ENCODE data around the gene WDR64.

WDR64 gene

GRCh38 chr1:241770115-241770514 lies 118.0 kb downstream of the WDR64 start:
- TF ChIP-seq, protein P1, sequence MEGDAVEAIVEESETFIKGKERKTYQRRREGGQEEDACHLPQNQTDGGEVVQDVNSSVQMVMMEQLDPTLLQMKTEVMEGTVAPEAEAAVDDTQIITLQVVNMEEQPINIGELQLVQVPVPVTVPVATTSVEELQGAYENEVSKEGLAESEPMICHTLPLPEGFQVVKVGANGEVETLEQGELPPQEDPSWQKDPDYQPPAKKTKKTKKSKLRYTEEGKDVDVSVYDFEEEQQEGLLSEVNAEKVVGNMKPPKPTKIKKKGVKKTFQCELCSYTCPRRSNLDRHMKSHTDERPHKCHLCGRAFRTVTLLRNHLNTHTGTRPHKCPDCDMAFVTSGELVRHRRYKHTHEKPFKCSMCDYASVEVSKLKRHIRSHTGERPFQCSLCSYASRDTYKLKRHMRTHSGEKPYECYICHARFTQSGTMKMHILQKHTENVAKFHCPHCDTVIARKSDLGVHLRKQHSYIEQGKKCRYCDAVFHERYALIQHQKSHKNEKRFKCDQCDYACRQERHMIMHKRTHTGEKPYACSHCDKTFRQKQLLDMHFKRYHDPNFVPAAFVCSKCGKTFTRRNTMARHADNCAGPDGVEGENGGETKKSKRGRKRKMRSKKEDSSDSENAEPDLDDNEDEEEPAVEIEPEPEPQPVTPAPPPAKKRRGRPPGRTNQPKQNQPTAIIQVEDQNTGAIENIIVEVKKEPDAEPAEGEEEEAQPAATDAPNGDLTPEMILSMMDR (IDR thresholded peaks at IDR 0.05; ENCODE audit: control extremely low read depth, extremely low read depth, low read depth, missing control alignments): no peak
- CTCF ChIA-PET: no interaction called here
- POLR2A ChIA-PET: no interaction called here
- no peak for DNase-seq (ENCODE audit: extremely low spot score)

GRCh38 chr1:241771117-241771516 lies 119.0 kb downstream of the WDR64 start:
- POLR2A ChIA-PET: no interaction called here
- TF ChIP-seq, protein P1 (IDR thresholded peaks at IDR 0.05; ENCODE audit: control extremely low read depth, extremely low read depth, low read depth, missing control alignments): no peak
- DNase-seq (ENCODE audit: extremely low spot score): no peak
- CTCF ChIA-PET: no interaction called here

- CTCF ChIA-PET: no interaction called here
- TF ChIP-seq, protein P1 (IDR thresholded peaks at IDR 0.05; ENCODE audit: control extremely low read depth, extremely low read depth, low read depth, missing control alignments): no peak
- POLR2A ChIA-PET: no interaction called here
- DNase-seq (ENCODE audit: extremely low spot score): no peak
Measured at GRCh38 chr1:241772932-241773500, 120.9 kb downstream of the WDR64 start.

GRCh38 chr1:241773991-241774390 lies 121.9 kb downstream of the WDR64 start:
- POLR2A ChIA-PET: no interaction called here
- TF ChIP-seq, protein P1 (IDR thresholded peaks at IDR 0.05; ENCODE audit: control extremely low read depth, extremely low read depth, low read depth, missing control alignments): no peak
- no peak for DNase-seq (ENCODE audit: extremely low spot score)
- CTCF ChIA-PET: no interaction called here

GRCh38 chr1:241775021-241775420 lies 122.9 kb downstream of the WDR64 start:
- CTCF ChIA-PET: no interaction called here
- POLR2A ChIA-PET: no interaction called here
- DNase-seq (ENCODE audit: extremely low spot score): no peak

DNA sequence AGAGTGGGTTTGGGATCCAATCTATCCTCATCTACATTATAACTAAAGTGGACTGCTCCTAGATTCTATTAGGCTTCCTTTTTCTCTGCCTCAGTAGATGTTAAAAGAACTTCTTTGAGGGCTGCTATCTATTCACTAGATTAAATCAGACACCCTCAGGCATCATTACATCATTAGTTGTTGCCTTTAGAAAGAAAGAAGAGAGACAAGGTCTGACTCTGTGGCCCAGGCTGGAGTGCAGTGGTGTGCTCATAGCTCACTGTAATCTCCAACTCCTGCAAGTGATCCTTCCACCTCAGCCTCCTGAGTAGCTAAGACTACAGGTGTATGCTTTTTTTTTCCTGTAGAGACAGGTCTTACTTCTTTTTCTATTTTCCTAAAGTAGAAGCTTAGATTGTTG lies 124.8 kb downstream of the WDR64 start:
- no peak for DNase-seq (ENCODE audit: extremely low spot score)
- TF ChIP-seq, protein P1 (IDR thresholded peaks at IDR 0.05; ENCODE audit: control extremely low read depth, extremely low read depth, low read depth, missing control alignments): no peak
- POLR2A ChIA-PET: no interaction called here
- CTCF ChIA-PET: no interaction called here

More at GRCh38 chr1:241775021-241775420, 122.9 kb downstream of the WDR64 start:
- TF ChIP-seq, protein P1 (IDR thresholded peaks at IDR 0.05; ENCODE audit: control extremely low read depth, extremely low read depth, low read depth, missing control alignments): no peak

GRCh38 chr1:241778117-241778516 lies 126.0 kb downstream of the WDR64 start:
- TF ChIP-seq, protein P1 (IDR thresholded peaks at IDR 0.05; ENCODE audit: control extremely low read depth, extremely low read depth, low read depth, missing control alignments): no peak
- CTCF ChIA-PET: no interaction called here
- POLR2A ChIA-PET: no interaction called here
- no peak for DNase-seq (ENCODE audit: extremely low spot score)
